GM21529 (cell line): ENCODE results near the gene ZNF689.
A peak's percentile ranks its signal among the peaks of the same experiment; 100 is the strongest.

Experiments used
- ATAC-seq: cut with Tn5 transposase; IDR thresholded peaks from one replicate; pipeline ENCODE4 v1.9.1; 2021; ENCODE audit not compliant: unreplicated experiment

ZNF689 gene

GRCh38 chr16:30609926-30610839 is at the start of gene ZNF689:
Gene ZNF689 (minus strand): TSS chr16:30610389. CDS start chr16:30610041, 348 bp downstream.
- ATAC-seq: peak; percentile 85

GRCh38 chr16:30658731-30659506 is 48.7 kb upstream of the ZNF689 start:
- ATAC-seq: peak; percentile 32

- peak; percentile 62 for ATAC-seq
Measured at GRCh38 chr16:30657866-30658730, 47.9 kb upstream of the ZNF689 start, which contains the start of gene FBRS. Gene FBRS (plus strand): TSS chr16:30658431. CDS start chr16:30659519, 1,088 bp downstream.

GRCh38 chr16:30656974-30657865 is 47.0 kb upstream of the ZNF689 start:
- no peak for ATAC-seq

- no peak for ATAC-seq
Measured at GRCh38 chr16:30656388-30656787, 46.2 kb upstream of the ZNF689 start.

- no peak for ATAC-seq
Measured at GRCh38 chr16:30655815-30656347, 45.7 kb upstream of the ZNF689 start.

GRCh38 chr16:30654856-30655255 is 44.7 kb upstream of the ZNF689 start:
- ATAC-seq: no peak

- no peak for ATAC-seq
Measured at GRCh38 chr16:30652718-30653117, 42.5 kb upstream of the ZNF689 start.

- no peak for ATAC-seq
Measured at GRCh38 chr16:30652005-30652296, 41.8 kb upstream of the ZNF689 start.

GRCh38 chr16:30651124-30652004 is 41.2 kb upstream of the ZNF689 start:
- ATAC-seq: peak; percentile 54

- ATAC-seq: peak; percentile 76
Measured at GRCh38 chr16:30650369-30651123, 40.4 kb upstream of the ZNF689 start, which contains the start of gene PRR14. Gene PRR14 (plus strand): TSS chr16:30650960. CDS start chr16:30651646, 686 bp downstream.

GRCh38 chr16:30649725-30650368 is 39.7 kb upstream of the ZNF689 start:
- no peak for ATAC-seq

GRCh38 chr16:30647274-30647571 is 37.0 kb upstream of the ZNF689 start:
- no peak for ATAC-seq

GRCh38 chr16:30645727-30646126 is 35.5 kb upstream of the ZNF689 start:
- ATAC-seq: no peak

GRCh38 chr16:30644334-30644830 is 34.2 kb upstream of the ZNF689 start:
- no peak for ATAC-seq

GRCh38 chr16:30641378-30641982 is 31.3 kb upstream of the ZNF689 start:
- ATAC-seq: no peak

GRCh38 chr16:30637944-30638343 is 27.8 kb upstream of the ZNF689 start:
- no peak for ATAC-seq
